Endothelial cell of umbilical vein (primary cell): Measurements from ENCODE around the gene GATA6. TPM values are rescaled to one million over a fixed set of nuclear protein-coding genes. Genes with fewer than 3 reads are reported as not detected.

Experiments used
- BruUV-seq: library from RNA; stranded (reverse); fragments of 400-500 nt; replicated peaks from 2 replicates; lab custom pipeline; 2021; lab: Mats Ljungman, UMichigan
- CTCF ChIA-PET: fragments of 300-600, 350-600 bp; sonication (Branson Sonifier 250); formaldehyde crosslinking; loops from one replicate; lab custom pipeline; 2021; ENCODE audit warnings: antibody characterized with exemption, inconsistent platforms; lab: Charles Lee
- POLR2A ChIA-PET: fragments of 300-600, 350-600 bp; sonication (Branson Sonifier 250); formaldehyde crosslinking; loops from one replicate; lab custom pipeline; 2021; ENCODE audit warnings: antibody characterized with exemption, inconsistent platforms; lab: Charles Lee
- DNase-seq: peaks from one replicate; pipeline ENCODE4 v3.0.0-alpha.2; 2011; ENCODE audit warnings: low read depth, low spot score
- FAIRE-seq: peaks from 2 replicates; lab custom pipeline; 2011; peaks lifted over from hg19 to GRCh38; lab: Jason Lieb, UNC
- H2AFZ ChIP-seq: 2 replicates; pipeline ENCODE4 v1.6.0; 2012; ENCODE audit warnings: low read depth, low read length, control low read depth, inconsistent platforms
- H3K27ac ChIP-seq: 2 replicates; pipeline ENCODE4 v1.5.1; 2011; ENCODE audit warnings: low read depth, mild to moderate bottlenecking, control low read depth, low read length, moderate library complexity; ENCODE audit not compliant: insufficient read depth
- H3K27me3 ChIP-seq, 2 experiments: 2 replicates each; pipeline versions ENCODE4 v1.6.0 to v1.6.1; 2011; ENCODE audit warnings: low read length in 2 of 2, mixed read lengths in 1 of 2; ENCODE audit not compliant: control insufficient read depth in 2 of 2, insufficient read depth in 2 of 2
- H3K36me3 ChIP-seq, 2 experiments: 2 replicates in 1 of 2; 3 replicates in 1 of 2; pipeline ENCODE4 v1.5.1; 2011; ENCODE audit warnings: low read length in 2 of 2, mild to moderate bottlenecking in 1 of 2, moderate library complexity in 1 of 2; ENCODE audit not compliant: control insufficient read depth in 2 of 2, insufficient read depth in 2 of 2; ENCODE audit errors: extremely low read depth in 1 of 2
- H3K4me1 ChIP-seq: 3 replicates; pipeline ENCODE4 v1.5.1; 2011; ENCODE audit warnings: mild to moderate bottlenecking, low read length; ENCODE audit not compliant: control insufficient read depth, insufficient read depth; ENCODE audit errors: extremely low read depth
- H3K4me2 ChIP-seq: 2 replicates; pipeline ENCODE4 v1.6.1; 2011; ENCODE audit warnings: low read length, control low read depth, mixed read lengths; ENCODE audit not compliant: insufficient read depth
- H3K4me3 ChIP-seq, 3 experiments: fragments of 200-600 bp in 1 of 3; sonication (generic), shearing (Covaris generic) in 1 of 3; replicated peaks in 1 of 3; 2 replicates each; pipeline ENCODE4 v1.5.1; 2011 to 2016; ENCODE audit warnings: control low read depth in 3 of 3, low read length in 3 of 3, mild to moderate bottlenecking in 2 of 3, inconsistent platforms in 1 of 3, low read depth in 1 of 3, moderate library complexity in 1 of 3; ENCODE audit not compliant: insufficient read depth in 1 of 3
- H3K79me2 ChIP-seq: 2 replicates; pipeline ENCODE4 v1.6.0; 2012; ENCODE audit warnings: low read length, inconsistent platforms; ENCODE audit not compliant: control insufficient read depth, insufficient read depth
- H3K9ac ChIP-seq: replicated peaks from 2 replicates; pipeline ENCODE3; 2011; ENCODE audit warnings: low read length, control low read depth; ENCODE audit not compliant: insufficient read depth; ENCODE audit errors: extremely low read depth
- H3K9me1 ChIP-seq: replicated peaks from 3 replicates; pipeline ENCODE4 v1.6.0; 2011; ENCODE audit warnings: mild to moderate bottlenecking, low read length; ENCODE audit not compliant: control insufficient read depth, insufficient read depth; ENCODE audit errors: extremely low read depth
- H3K9me3 ChIP-seq: replicated peaks from 2 replicates; pipeline ENCODE4 v1.5.1; 2012; ENCODE audit warnings: low read length, inconsistent platforms; ENCODE audit not compliant: control insufficient read depth, insufficient read depth
- H4K20me1 ChIP-seq: replicated peaks from 2 replicates; pipeline ENCODE3; 2011; ENCODE audit warnings: mild to moderate bottlenecking, low read length; ENCODE audit not compliant: control insufficient read depth, insufficient read depth; ENCODE audit errors: extremely low read depth
- CTCF ChIP-seq, 2 donors: IDR thresholded peaks; 1 replicate in 1 of 2; 2 replicates in 1 of 2; pipeline ENCODE4 v1.5.1; 2011; ENCODE audit warnings: low read length in 2 of 2, mild to moderate bottlenecking in 2 of 2, moderate library complexity in 2 of 2, control low read depth in 1 of 2, inconsistent platforms in 1 of 2, low read depth in 1 of 2; ENCODE audit not compliant: insufficient read depth in 1 of 2; ENCODE audit errors: extremely low read depth in 1 of 2
- EZH2 ChIP-seq: IDR thresholded peaks from 2 replicates; pipeline ENCODE4 v1.6.1; 2012; ENCODE audit warnings: borderline replicate concordance, low read depth, mild to moderate bottlenecking, moderate library complexity, low read length, inconsistent platforms; ENCODE audit not compliant: severe bottlenecking
- FOS ChIP-seq: IDR thresholded peaks from 2 replicates; pipeline ENCODE4 v1.6.1; 2011; ENCODE audit warnings: mild to moderate bottlenecking, low read length, moderate library complexity, borderline replicate concordance; ENCODE audit not compliant: insufficient read depth
- GATA2 ChIP-seq: IDR thresholded peaks from 2 replicates; pipeline ENCODE4 v1.7.0; 2011; ENCODE audit warnings: low read depth, mild to moderate bottlenecking, moderate library complexity, mixed read lengths, low read length; ENCODE audit not compliant: insufficient read length, insufficient read depth
- JUN ChIP-seq: IDR thresholded peaks from 2 replicates; pipeline ENCODE4 v1.6.1; 2011; ENCODE audit warnings: borderline replicate concordance, low read depth; ENCODE audit not compliant: insufficient read length, insufficient read depth
- MAX ChIP-seq: IDR thresholded peaks from 2 replicates; pipeline ENCODE4 v1.6.1; 2011; ENCODE audit not compliant: insufficient read depth, insufficient read length
- MYC ChIP-seq: IDR thresholded peaks from one replicate; pipeline ENCODE4 v1.6.1; 2011; ENCODE audit warnings: mild to moderate bottlenecking, low read depth, low read length
- POLR2A ChIP-seq: IDR thresholded peaks from 2 replicates; pipeline ENCODE4 v1.6.1; 2012; ENCODE audit warnings: low read depth, mild to moderate bottlenecking, control low read depth, low read length
- POLR2AphosphoS5 ChIP-seq: IDR thresholded peaks from 2 replicates; pipeline ENCODE4 v1.6.1; 2012; ENCODE audit warnings: low read depth, mild to moderate bottlenecking, control low read depth, low read length, moderate library complexity; ENCODE audit not compliant: insufficient read depth
- dilution Hi-C: fragments of 300-500 bp; cut with MboI; formaldehyde crosslinking; loops from one replicate; pipeline ENCODE4 v1.15.0; 2019; ENCODE audit warnings: low sequenced_read_pairs; ENCODE audit not compliant: extremely low pct_ligation_motif_present
- intact Hi-C: fragments of 100-400 bp; cut with micrococcal nuclease; formaldehyde crosslinking; loops from one replicate; pipeline ENCODE4 v1.10.0; 2022
- polyA plus RNA-seq, 4 experiments: library from polyadenylated mRNA; depleted of rRNA in 3 of 4; stranded (reverse) in 3 of 4; unstranded in 1 of 4; fragments of >200 nt; gene quantifications; 2 replicates each; pipeline versions ENCODE4 v1.2.1 to v1.2.3, GENCODE V29; 2011 to 2012; ENCODE audit warnings: missing spikeins in 1 of 4
- total RNA-seq: library from RNA; stranded (reverse); gene quantifications from 2 replicates; pipeline ENCODE4 v1.2.3, GENCODE V29; 2021

Gene GATA6
- total and polyA plus RNA-seq, 2 donors (not counting 3 experiments of a cell fraction or from before 2014, with no cell fraction given) = 4.1 to 14.6 TPM

- H3K79me2 ChIP-seq = no peaks in the 10 kb centered on the region
- no peak overlapping the region for H2AFZ ChIP-seq
- dilution Hi-C loops (no loop called here), intact Hi-C loops (no loop called here)
- H4K20me1 ChIP-seq = no peaks in the 10 kb centered on the region
- no peaks in the 10 kb centered on the region for H3K9me3 ChIP-seq
- no peaks in the 10 kb centered on the region for H3K36me3 ChIP-seq
- no peak overlapping the region for H3K27ac ChIP-seq
- DNase-seq (no peak), FAIRE-seq (no peak)
- no peaks in the 10 kb centered on the region for H3K9me1 ChIP-seq
- H3K4me1 ChIP-seq = no peaks in the 10 kb centered on the region
- no TSS peak for BruUV-seq
- H3K4me2 ChIP-seq = no peak overlapping the region
- no peak for TF ChIP-seq CTCF (IDR thresholded peaks at IDR 0.05; ENCODE audit: extremely low read depth in 1 of 2, insufficient read depth in 1 of 2, low read depth in 1 of 2, low read length in 2 of 2)
- TF ChIP-seq MAX = no peak
- no peak for TF ChIP-seq POLR2A
- TF ChIP-seq GATA2 = no peak
- no peak for TF ChIP-seq POLR2AphosphoS5
- no peak for TF ChIP-seq MYC
- no peak for TF ChIP-seq FOS
- TF ChIP-seq JUN = no peak
- no peak for TF ChIP-seq EZH2
- ChIA-PET CTCF (no interaction called here), POLR2A (no interaction called here)
- peaks cover 4 to 8% of the 10 kb centered on the region in 2 experiments for H3K27me3 ChIP-seq
- no peak overlapping the region for H3K4me3 ChIP-seq
- H3K9ac ChIP-seq = no peak overlapping the region
Observed at GRCh38 chr18:22238681-22239080, 69.3 kb downstream of the GATA6 start.
